Heart left ventricle (tissue), 13 donors: ENCODE data around the gene PIAS2.

Experiments used
- POLR2A ChIP-seq, 2 donors: fragments of 450-650 bp; IDR thresholded peaks; one replicate each; pipeline ENCODE4 v1.6.1; 2017; ENCODE audit warnings: antibody characterized with exemption in 2 of 2, mild to moderate bottlenecking in 2 of 2, moderate library complexity in 2 of 2
- TF ChIP-seq, protein P1 (sequence below), 12 donors: fragments of 200-600 bp; sonication (generic) in 4 of 12; IDR thresholded peaks; one replicate each; pipeline versions ENCODE4 v1.5.0 to v1.8.0; 2018 to 2022; ENCODE audit warnings: antibody characterized with exemption in 12 of 12, mild to moderate bottlenecking in 5 of 12
- donor health status: ischemic (EF 13 %, LVEDD 7.1; RV severe dilation, severe dysfunction).
- donor health status: DM: no; HTN: yes; CAD: no.
- donor health status: DM: no; HTN: no; CAD: no.
- donor health status: ischemic (EF 25% LVEDD 6.9; RV normal size, moderate dysfunction).
- donor health status: ischemic (EF 25% LVEDD 5.7; RV mildly dilated, moderate dysfunction).
- donor health status: ischemic (EF 35%, LVEDD 5.7; RV mildly dilated, moderate dysfunction).
- donor health status: nonischemic (EF 11% LVEDD 7.7; RV severe dilation, severe dysfunction).
- donor health status: DM: yes; HTN: yes; CAD: no.
- donor health status: PGD.
- donor health status: ischemic (EF 29% LVEDD 5.4; RV normal size, mild dysfunction).
- donor health status: nonischemic (EF 23%, LVEDD 6.1; RV moderate dilation, normal function).

DNA sequence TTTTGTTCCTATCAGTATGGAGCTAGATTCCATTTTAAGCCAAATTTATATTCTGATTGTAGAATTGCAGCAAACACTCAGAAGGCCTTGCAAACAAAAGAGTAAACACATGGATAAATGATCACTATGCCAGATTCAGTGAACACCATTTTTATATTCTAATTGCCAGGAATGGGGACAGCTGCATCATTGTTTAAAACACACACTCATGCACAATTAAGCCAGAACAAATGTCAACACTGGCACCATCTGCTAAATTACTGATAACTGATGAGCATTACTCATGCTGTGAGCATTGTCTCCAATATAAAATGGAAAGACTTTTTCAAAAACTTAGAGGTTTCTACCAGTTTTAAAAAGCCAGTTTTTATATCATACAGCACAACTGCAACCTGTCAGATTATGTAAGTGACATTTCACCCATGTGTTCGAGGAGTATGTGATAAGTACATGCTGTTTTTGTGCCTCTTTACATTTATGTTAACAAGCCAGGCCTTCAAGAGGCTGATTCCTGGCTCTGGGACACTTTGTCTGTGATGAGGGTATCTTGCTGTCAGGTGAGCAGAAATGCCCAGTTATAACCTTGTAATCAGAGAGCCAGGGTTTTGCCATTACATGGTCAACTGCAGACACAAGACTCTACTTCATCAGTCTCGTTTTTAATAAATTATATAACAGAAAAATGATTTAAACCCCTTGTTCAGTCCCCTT, 156.1 kb downstream of the PIAS2 start:
- TF ChIP-seq, protein P1, sequence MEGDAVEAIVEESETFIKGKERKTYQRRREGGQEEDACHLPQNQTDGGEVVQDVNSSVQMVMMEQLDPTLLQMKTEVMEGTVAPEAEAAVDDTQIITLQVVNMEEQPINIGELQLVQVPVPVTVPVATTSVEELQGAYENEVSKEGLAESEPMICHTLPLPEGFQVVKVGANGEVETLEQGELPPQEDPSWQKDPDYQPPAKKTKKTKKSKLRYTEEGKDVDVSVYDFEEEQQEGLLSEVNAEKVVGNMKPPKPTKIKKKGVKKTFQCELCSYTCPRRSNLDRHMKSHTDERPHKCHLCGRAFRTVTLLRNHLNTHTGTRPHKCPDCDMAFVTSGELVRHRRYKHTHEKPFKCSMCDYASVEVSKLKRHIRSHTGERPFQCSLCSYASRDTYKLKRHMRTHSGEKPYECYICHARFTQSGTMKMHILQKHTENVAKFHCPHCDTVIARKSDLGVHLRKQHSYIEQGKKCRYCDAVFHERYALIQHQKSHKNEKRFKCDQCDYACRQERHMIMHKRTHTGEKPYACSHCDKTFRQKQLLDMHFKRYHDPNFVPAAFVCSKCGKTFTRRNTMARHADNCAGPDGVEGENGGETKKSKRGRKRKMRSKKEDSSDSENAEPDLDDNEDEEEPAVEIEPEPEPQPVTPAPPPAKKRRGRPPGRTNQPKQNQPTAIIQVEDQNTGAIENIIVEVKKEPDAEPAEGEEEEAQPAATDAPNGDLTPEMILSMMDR (IDR thresholded peaks at IDR 0.05), result no peak
- no peak for TF ChIP-seq POLR2A (IDR thresholded peaks at IDR 0.05)
